Neural crest cell (in vitro differentiated cells): Measurements from ENCODE around the gene AGBL1. TPM values are rescaled to one million over a fixed set of nuclear protein-coding genes. Genes with fewer than 3 reads are reported as not detected.

ENCODE experiments used
- DNase-seq: peaks from one replicate; pipeline ENCODE4 v3.0.0; 2021; ENCODE audit warnings: low read depth, mixed read lengths, low spot score
- H3K27ac Mint-ChIP-seq: one replicate; pipeline ENCODE4 v1.8.0; 2021; ENCODE audit warnings: mild to moderate bottlenecking, mixed read lengths; ENCODE audit not compliant: unreplicated experiment
- H3K27me3 Mint-ChIP-seq: 2 replicates; pipeline ENCODE4 v1.8.0; 2021; ENCODE audit warnings: low read depth, mild to moderate bottlenecking, mixed read lengths
- H3K36me3 Mint-ChIP-seq: 2 replicates; pipeline ENCODE4 v1.8.0; 2021; ENCODE audit warnings: low read depth, mild to moderate bottlenecking, mixed read lengths
- H3K4me1 Mint-ChIP-seq: 2 replicates; pipeline ENCODE4 v1.8.0; 2021; ENCODE audit warnings: mixed read lengths
- H3K4me3 Mint-ChIP-seq: one replicate; pipeline ENCODE4 v1.8.0; 2021; ENCODE audit warnings: mild to moderate bottlenecking, mixed read lengths
- H3K9me3 Mint-ChIP-seq: 2 replicates; pipeline ENCODE4 v1.8.0; 2021; ENCODE audit warnings: mixed read lengths
- total RNA-seq: library from RNA; stranded (reverse); gene quantifications from 2 replicates; pipeline ENCODE4 v1.2.1, GENCODE V29; 2021
- TF ChIP-seq, protein P1 (sequence below): fragments of 200-600 bp; sonication (generic); conservative IDR thresholded peaks from 2 replicates; pipeline ENCODE4 v1.5.0; 2021; ENCODE audit warnings: antibody characterized with exemption, mild to moderate bottlenecking

AGBL1 gene
- total RNA-seq, 1 donor from 2014 or later = 0.05 TPM

DNA sequence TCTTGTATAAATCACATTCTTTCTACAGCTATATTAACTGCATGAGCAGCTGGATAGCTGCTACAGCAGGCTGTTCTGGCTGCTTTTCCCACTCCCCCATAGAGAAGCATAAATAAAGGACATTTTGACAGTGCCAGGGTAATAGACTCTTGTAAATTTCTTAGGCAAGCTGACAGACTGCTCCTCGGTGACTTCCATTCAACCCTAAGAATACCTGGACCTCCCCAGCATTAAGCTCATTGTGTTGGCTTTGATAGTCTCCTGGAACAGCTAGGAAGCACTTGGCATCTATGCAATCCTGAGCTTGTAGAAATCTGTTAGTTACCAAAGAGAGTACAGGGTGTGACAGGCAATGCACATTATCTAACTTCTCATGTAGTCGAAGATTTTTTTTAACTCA lies 475.4 kb downstream of the AGBL1 start:
- TF ChIP-seq, protein P1, sequence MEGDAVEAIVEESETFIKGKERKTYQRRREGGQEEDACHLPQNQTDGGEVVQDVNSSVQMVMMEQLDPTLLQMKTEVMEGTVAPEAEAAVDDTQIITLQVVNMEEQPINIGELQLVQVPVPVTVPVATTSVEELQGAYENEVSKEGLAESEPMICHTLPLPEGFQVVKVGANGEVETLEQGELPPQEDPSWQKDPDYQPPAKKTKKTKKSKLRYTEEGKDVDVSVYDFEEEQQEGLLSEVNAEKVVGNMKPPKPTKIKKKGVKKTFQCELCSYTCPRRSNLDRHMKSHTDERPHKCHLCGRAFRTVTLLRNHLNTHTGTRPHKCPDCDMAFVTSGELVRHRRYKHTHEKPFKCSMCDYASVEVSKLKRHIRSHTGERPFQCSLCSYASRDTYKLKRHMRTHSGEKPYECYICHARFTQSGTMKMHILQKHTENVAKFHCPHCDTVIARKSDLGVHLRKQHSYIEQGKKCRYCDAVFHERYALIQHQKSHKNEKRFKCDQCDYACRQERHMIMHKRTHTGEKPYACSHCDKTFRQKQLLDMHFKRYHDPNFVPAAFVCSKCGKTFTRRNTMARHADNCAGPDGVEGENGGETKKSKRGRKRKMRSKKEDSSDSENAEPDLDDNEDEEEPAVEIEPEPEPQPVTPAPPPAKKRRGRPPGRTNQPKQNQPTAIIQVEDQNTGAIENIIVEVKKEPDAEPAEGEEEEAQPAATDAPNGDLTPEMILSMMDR = no peak
- peaks cover 5% of the 10 kb centered on the region for H3K9me3 Mint-ChIP-seq
- no peaks in the 10 kb centered on the region for H3K36me3 Mint-ChIP-seq
- H3K4me3 Mint-ChIP-seq = no peak overlapping the region
- peaks cover 22% of the 10 kb centered on the region for H3K4me1 Mint-ChIP-seq
- no peak for DNase-seq
- no peak overlapping the region for H3K27ac Mint-ChIP-seq
- H3K27me3 Mint-ChIP-seq = no peaks in the 10 kb centered on the region

DNA sequence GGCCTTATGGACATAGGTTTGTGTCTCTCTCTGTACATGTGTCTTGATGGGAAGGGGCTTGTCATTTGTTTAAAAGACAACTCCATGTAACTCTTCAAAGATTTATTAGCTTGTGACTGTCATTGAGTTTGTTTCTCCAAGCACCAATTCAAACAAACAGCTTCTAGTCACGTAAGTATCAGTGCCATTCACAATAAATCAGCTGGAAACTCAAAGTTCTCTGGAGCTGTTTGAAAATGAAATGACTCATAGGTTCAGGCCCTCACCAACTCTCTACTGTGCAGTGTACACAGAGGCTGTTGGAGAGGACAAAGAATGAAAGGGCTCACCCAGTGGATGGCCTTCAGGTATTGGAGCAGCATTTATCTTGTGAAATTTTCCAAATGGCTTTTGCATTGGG lies 476.3 kb downstream of the AGBL1 start:
- DNase-seq = no peak
- no peaks in the 10 kb centered on the region for H3K27me3 Mint-ChIP-seq
- H3K36me3 Mint-ChIP-seq = no peaks in the 10 kb centered on the region
- TF ChIP-seq, protein P1 = no peak
- no peak overlapping the region for H3K4me3 Mint-ChIP-seq
- peaks cover 5% of the 10 kb centered on the region for H3K9me3 Mint-ChIP-seq
- H3K27ac Mint-ChIP-seq = no peak overlapping the region
- H3K4me1 Mint-ChIP-seq = peaks cover 22% of the 10 kb centered on the region

DNA sequence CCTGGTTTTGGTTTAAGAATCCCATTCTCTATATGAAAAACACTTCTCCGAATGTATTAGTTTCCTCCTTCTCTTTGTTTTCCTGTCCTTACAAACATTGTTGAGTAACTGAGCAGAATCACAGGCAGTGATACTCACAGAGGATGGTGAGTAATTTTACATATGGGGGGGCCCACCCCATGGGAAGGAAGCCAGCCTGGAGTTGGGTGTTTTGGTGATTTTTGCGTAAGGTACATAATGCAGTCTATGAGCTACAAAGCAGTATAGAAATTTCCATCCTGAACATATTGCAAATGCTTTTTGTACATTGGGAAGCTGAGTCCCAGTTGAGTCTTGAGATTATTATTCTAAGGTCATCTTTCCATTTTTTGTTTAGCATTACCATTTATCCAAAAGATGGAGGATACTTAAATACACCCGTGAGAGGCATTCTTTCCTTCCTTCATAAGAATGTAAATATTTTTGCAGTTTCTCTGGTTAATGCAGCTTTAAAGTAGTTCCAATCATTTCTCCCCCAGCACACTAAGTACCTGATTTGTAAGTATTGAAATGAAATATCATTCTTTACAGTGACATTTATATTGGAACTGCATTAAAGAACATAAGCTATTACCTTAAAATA lies 476.8 kb downstream of the AGBL1 start:
- peaks cover 4% of the 10 kb centered on the region for H3K9me3 Mint-ChIP-seq
- H3K4me3 Mint-ChIP-seq = no peak overlapping the region
- DNase-seq = no peak
- peaks cover 22% of the 10 kb centered on the region for H3K4me1 Mint-ChIP-seq
- H3K36me3 Mint-ChIP-seq = no peaks in the 10 kb centered on the region
- TF ChIP-seq, protein P1 = no peak
- no peaks in the 10 kb centered on the region for H3K27me3 Mint-ChIP-seq
- no peak overlapping the region for H3K27ac Mint-ChIP-seq

DNA sequence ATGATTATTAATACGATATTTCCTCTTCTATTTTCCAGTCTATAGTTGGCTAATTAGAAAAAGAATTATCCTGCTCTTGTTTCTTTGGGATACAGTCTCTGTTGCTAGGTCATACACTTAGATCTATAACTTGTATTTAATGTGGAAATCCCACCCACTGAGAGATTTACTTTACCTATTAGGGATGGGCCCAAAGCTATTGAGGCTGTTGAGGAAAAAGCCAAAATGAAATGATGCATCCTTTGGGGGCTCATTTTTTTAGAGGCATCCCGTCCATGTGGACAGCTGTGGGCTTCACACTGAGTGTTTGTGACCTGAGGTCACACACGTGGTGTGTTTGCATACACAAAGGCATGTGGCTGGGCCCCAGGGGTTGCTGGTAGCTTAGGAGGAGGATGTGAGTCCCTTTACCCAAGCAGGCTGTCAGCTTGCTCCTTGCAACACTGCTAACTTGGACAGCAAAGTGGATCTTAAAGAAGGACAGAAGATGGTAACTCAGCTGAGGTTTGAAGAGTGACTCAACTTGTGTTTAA lies 477.4 kb downstream of the AGBL1 start:
- Mint-ChIP-seq H3K27ac (no peak overlapping the region), H3K9me3 (no peaks in the 10 kb centered on the region), H3K36me3 (no peaks in the 10 kb centered on the region), H3K27me3 (no peaks in the 10 kb centered on the region), H3K4me1 (peaks cover 22% of the 10 kb centered on the region), H3K4me3 (no peak overlapping the region)
- DNase-seq = no peak
- TF ChIP-seq, protein P1 = no peak

DNA sequence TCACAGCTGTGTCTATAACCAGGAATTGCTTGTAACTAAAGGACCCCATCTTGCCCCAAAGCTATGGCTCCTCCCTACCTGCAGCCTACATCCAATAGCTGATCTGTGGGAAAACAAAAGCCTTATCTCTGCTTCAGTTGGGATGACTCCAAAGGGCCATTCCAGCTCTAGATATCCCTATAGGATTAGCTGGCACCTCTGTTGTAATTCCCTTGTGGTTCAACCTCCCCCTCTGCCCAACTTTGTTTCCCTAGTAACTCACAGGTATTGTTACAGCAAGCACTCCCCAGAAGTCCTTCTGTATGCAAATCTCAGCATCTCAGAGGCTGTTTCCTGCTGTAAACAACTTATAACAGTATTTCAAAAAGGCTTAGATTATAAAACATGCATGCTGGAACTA lies 478.6 kb downstream of the AGBL1 start:
- H3K27me3 Mint-ChIP-seq = no peaks in the 10 kb centered on the region
- no peaks in the 10 kb centered on the region for H3K9me3 Mint-ChIP-seq
- H3K4me1 Mint-ChIP-seq = peaks cover 22% of the 10 kb centered on the region
- TF ChIP-seq, protein P1 = no peak
- no peak overlapping the region for H3K4me3 Mint-ChIP-seq
- H3K36me3 Mint-ChIP-seq = no peaks in the 10 kb centered on the region
- no peak overlapping the region for H3K27ac Mint-ChIP-seq
- no peak for DNase-seq
